HG03060 (cell line): ENCODE measurements around the gene MICALL1.

Experiments used
- ATAC-seq: cut with Tn5 transposase; IDR thresholded peaks from one replicate; pipeline ENCODE4 v1.9.1; 2021; ENCODE audit warnings: low read depth, moderate number of reproducible peaks; ENCODE audit not compliant: unreplicated experiment

Gene MICALL1

DNA sequence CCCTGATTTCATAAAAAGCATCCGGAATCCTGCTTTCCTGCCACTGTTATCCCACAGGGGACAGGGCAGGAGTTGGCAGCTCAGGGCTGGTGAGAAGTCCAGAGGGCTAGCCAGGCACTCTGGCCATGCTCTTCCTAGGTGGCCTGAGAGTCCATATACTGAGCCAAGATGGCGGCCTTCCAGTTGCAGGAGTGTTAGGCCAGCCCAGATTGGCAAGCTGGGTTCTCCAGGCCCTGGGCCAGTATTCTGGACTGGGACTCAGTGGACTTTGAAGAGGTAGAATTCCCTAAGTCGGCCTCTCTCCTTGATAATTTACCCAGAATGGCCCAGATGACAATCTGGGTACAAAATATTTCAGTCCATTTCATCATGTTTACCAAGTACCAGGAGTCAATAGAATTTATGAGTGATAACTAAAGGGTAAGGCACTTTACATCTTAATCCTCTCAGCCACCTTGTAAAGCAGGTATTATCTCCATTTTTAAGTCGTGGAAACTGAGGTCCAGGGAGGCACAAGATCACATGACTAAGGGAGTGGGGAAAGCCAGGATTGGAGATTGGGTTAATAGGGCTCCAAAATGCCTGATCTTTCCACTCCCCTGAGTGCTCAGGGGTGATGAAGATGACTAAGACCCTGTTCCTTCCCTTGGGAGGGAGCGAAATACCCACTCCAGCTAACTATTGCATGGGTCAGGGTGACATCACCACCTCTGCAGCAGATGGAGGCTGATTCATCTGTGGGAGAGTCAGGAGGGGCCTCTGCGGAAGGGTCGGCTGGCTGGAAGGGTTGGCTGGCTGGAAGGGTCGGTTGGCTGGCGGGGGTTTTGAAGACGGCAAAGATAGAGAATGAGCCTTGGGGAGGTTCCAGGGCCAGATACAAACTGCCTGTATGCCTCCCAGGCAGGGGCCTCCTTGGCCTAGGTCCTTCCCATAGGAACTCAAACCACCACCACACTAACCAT lies 1.2 kb upstream of the MICALL1 start:
- no peak for ATAC-seq

DNA sequence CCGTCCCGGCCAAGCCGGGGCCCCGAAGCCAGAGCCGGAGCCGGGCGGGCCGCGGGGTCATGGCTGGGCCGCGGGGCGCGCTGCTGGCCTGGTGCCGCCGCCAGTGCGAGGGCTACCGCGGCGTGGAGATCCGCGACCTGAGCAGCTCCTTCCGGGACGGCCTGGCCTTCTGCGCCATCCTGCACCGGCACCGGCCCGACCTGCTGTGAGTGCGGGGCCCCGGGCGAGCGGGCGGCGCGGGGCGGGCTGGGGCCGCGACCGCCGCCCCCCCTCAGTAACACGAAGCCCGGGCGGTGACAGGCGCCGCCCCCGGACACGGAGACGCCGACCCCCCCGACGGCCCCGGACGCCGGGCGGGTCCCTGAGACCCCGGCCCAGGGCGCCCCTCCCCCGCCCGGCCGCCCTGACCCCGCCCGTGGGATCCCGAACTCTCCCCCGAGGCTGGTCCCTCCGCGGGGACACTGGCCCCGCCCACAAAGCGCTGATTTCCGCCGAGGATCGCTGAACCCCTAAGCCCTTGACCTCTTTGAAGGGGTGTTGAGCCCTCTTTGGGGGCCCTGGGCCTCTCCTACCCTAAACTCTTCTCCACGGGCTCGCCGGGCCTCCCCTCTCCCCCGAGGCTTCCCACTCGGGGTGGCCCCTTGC lies 389 bp downstream of the MICALL1 start:
- no peak for ATAC-seq

DNA sequence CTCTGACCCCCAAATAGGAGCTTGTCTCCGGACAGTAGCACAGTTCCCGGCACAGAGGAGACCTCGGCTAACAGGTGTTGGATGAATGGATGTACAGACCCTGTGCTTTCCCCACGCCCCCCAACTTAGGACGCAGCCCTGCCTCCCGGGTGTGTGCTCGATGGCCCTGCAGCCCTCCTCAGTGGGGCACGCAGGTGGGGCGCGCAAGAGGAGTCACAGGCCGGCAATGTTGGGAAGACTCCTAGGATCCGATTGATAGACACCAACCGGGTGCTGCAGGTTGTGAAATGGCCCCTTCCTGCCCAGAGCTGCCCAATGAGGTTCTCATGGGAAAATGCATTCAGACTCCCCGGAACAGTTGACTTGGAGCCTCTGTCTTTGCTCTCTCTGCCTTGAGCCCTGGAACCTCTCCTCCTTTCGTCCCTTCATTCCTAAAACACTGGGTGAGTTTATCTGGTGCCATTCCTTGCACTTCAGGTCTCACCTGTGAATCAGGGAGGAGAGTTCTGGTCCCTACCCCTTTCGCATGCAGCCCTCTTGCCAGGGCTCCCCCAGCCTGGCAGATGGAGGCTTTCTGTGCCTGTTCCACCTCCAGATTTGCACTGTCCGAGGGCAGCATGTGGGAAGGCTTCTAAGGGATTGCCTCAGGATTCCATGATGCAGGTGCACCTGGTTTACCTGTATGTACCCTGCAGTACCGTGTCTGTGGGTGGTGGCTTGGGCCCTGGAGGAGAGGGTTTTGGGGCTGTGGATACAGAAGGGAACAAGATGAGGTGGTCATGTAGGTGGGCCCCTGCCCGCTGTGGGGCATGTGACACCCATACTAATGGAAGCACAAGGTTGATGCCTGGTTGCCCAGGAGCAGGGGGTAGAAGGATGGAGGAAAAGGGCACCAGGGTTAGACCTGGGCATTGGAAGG lies 1.2 kb downstream of the MICALL1 start:
- ATAC-seq = no peak

DNA sequence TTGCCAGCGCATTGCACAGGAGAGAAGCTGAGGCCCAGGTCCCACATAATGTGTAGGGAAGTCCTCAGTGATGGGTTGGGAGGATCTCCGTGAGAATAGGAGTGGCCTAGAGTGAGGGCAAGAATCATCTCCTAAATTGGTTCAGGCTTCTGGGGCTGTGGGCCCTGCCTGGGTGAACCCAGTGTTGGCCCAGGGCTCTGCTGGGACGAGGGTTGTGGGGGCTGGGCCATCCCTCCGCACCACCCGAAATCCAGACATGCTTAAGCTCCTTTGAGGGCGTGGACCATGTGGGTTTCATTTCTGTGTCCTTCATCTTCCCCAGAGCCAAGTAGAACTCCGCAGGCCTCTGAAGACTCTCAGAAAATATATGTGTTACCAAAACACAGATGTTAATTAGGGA lies 3.7 kb downstream of the MICALL1 start:
- ATAC-seq = no peak

- ATAC-seq = no peak
Measured at GRCh38 chr22:37910890-37911672, 5.0 kb downstream of the MICALL1 start.

- ATAC-seq = no peak
Measured at GRCh38 chr22:37911697-37912096, 5.6 kb downstream of the MICALL1 start.

DNA sequence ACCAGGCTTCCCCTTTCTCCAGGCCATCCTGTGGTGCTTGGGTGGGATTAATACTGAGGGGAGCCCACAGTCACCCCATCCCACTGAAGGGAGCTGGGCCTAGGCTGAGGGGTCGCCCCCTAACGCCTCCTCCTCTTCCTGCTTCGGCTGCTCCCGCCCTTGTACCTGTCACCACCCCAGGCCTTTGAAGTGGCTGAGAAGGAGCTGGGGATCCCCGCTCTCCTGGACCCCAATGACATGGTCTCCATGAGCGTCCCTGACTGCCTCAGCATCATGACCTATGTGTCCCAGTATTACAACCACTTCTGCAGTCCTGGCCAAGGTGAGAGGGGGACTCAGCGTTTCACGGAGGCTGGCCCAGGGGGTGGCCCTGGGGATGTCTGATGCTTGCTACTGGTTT lies 6.1 kb downstream of the MICALL1 start:
- ATAC-seq = no peak

DNA sequence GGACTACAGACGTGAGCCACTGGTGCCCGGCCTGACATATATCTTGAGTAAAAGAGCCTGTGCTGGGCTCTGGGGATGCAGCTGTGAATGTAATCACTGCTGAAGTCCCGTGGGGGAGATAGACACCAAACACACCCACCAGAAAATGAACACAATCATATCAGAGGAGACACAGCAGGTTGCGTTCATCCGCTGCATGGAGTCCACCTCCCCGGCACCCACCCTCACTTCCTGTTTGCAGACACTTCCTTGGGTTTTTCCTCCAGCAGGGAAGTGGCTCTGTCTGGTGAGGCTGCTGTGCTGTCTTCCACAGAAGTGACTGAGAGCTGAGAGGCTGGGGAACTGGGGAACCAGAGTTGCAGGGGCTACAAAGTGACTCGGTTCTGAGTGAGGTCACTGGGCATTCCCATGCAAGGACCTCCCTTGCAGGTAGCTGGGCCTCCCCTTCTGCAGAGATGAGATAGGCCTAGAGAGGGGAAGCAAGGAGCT lies 7.2 kb downstream of the MICALL1 start:
- no peak for ATAC-seq

GRCh38 chr22:37916311-37916710 lies 10.2 kb downstream of the MICALL1 start:
- ATAC-seq = no peak

- no peak for ATAC-seq
Measured at GRCh38 chr22:37917874-37918548, 11.9 kb downstream of the MICALL1 start.

GRCh38 chr22:37918580-37919270 lies 12.6 kb downstream of the MICALL1 start:
- ATAC-seq = no peak

DNA sequence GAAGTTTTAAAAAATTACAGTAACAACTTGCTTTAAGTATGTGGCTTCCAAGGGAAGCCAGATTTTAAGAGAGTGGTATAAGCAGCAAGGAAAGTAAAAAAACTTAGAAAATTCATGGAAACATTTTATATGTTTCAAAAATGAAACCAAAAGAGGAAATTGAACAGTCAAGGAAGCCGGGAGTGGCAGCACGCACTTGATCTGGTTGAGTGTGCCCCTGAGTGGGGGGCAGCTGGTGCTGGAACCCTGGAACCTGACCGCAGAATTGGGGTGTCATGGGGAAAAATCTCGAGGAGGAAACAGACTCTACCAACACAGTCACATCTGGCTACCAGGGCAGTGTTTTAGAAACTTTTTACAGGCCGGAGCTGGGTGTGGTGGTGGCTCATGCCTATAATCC lies 14.0 kb downstream of the MICALL1 start:
- no peak for ATAC-seq

DNA sequence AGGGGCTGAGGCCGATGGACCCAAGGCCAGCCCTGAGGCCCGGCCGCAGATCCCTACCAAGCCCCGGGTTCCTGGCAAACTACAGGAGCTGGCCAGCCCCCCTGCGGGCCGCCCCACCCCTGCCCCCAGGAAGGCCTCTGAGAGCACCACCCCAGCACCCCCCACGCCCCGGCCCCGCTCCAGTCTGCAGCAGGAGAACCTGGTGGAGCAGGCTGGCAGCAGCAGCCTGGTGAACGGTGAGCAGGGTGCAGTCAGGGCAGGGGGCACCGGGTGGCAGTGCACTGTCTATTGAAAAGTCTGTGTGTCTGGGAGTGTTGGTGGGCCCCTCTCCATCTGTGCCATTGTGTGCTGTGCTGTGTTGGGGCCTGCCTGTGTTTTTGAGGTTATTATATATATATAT lies 16.1 kb downstream of the MICALL1 start:
- ATAC-seq = no peak

GRCh38 chr22:37923927-37924326 lies 17.8 kb downstream of the MICALL1 start:
- ATAC-seq = no peak

GRCh38 chr22:37924386-37925065 lies 18.4 kb downstream of the MICALL1 start:
- no peak for ATAC-seq

- no peak for ATAC-seq
Measured at GRCh38 chr22:37925330-37925729, 19.2 kb downstream of the MICALL1 start.

- ATAC-seq = no peak
Measured at GRCh38 chr22:37925767-37926166, 19.7 kb downstream of the MICALL1 start.

DNA sequence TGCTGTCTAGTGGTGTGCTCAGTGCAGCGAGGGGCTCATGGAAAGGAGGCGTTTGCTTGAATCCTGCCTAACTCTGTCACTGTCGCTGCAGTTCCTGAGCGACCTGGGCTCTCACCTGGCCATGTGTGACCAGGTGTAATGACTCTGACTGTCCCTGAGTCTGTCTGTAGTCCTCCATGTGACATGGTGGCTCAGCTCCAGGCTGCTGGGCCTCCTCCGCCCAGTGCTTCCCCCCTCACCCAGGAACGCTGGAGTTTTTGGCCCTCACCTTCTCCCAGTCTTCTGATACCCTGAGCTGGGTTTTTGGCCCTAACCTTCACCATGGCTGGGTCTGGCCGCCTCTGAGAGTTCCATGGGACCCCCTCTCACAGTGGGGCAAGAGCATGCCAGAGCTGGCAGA lies 20.3 kb downstream of the MICALL1 start:
- ATAC-seq = no peak
